GM21619 (cell line): Measurements from ENCODE around the gene TBKBP1.

Experiments used
- ATAC-seq: cut with Tn5 transposase; IDR thresholded peaks from one replicate; pipeline ENCODE4 v1.9.1; 2021; ENCODE audit not compliant: unreplicated experiment

TBKBP1 gene

GRCh38 chr17:47693731-47694580 lies at the start of gene TBKBP1:
Gene TBKBP1, plus strand, starts transcription at chr17:47694161. Its CDS starts 1,952 bp downstream, at chr17:47696113.
- ATAC-seq = no peak

- no peak for ATAC-seq
These were observed 49.6 kb upstream of the TBKBP1 start for GRCh38 chr17:47644324-47644723.

DNA sequence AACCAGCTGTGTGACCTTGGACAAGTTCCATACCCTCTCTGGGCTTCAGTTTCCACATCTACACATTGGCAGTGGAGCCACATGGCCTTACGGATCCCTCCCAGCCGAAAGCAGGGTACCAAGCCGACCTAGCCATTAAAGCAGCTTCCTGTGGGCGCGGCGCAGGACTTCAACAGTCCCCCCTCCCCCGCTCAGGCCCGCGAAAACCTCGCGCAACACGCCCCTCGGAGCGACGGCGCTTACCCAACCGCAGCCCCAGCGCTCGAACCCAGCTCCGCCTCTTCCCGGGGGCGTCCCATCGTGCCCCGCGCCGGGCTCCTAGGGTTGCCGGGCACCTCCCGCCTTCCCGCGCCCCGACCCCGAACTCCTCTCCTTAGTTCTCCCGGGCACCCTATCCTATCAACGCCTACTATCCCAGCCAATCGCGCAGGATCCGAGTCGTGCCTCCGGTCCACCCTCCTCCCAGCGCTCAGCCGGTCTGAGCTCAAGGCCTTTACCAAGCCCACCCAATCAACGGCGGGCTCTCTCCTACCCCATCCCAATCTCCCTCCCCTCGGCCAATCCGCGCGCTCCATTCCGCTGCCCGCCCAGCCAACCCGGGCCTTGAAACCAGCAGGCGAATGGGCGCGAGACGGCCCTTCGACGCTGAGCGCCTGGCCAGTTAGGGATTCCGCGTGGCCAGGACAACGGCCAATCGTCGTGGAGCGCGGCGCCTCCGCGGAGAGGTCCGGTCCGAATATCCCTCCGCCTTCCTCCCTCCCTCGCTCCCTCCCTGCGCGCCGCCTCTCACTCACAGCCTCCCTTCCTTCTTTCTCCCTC lies 44.6 kb upstream of the TBKBP1 start, which contains the start of gene KPNB1:
Gene KPNB1, plus strand, starts transcription at position 767 of the 819 bp plus-strand sequence. CDS start 326 bp downstream, outside the sequence.
- peak; percentile 72 for ATAC-seq

GRCh38 chr17:47649972-47650524 lies 43.9 kb upstream of the TBKBP1 start:
- peak; percentile 4 for ATAC-seq

DNA sequence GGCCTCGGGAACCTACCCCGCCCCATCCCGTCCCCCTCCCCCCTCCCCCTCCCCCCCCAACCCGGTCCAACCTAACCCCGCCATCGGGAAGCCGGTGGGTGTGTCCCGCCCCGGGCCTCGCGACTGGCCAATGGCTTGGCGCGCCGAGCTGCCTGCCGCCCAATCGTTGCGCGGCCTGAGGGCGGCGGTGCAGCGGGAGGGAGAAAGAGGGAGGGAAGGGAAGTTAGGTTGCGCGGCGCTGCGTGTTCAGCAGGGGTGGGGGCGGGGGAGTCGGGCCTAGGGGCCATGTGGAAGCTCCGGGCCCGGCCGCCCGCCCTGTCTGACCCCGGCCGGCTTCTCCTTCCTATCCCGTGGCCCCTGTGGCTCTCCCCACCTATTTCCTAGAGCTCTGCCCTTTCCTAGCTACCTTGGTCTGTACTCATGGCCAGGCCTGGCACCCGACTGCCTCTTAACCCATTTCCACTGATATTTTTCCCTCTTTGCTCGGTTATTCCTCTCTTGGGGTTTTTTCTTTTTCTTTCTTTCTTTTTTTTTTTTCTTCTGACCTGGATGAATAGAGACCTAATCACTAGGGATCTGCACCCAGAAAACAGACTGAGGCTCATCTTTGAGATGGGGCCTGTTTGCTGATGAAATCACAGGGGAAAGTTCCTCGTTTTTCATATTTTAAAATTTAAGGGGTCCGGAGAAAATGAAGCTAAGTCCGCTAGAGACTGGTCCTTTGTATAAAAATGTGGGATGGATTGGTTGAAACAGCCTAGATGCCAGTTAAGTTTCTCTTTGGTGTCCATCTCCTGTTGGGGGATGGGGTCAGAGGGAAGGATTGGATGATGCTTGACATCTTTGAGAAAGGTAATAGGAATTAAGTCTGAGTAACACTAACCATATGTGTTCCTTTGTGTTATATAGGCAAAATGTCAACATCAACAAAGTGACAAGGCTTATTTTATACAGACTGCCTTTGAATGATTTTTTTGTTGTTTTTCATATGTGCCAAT lies 43.1 kb upstream of the TBKBP1 start:
- ATAC-seq = peak; percentile 40

DNA sequence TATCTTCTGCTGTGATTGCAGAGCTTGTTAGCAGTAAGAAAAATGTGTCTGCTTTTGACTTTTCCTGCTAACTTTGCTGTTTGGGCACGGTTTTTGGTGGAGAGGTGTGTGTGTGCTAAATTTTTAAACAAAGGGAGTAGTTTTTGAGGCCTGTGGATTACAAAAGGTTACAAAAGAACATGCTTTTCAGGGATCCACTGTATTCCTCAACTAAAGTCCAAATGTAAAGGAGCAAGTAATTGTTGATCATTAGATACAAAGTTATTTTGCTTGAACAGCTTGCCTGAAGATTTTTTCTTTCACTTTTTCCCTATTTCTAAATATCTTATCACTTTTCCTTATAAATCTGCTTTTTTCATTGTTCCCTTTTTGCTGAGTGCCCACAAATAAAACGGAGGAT lies 42.3 kb upstream of the TBKBP1 start:
- ATAC-seq = no peak

- no peak for ATAC-seq
These were observed 41.4 kb upstream of the TBKBP1 start for GRCh38 chr17:47652570-47652969.

- ATAC-seq = no peak
These were observed 40.5 kb upstream of the TBKBP1 start for GRCh38 chr17:47653442-47653841.

DNA sequence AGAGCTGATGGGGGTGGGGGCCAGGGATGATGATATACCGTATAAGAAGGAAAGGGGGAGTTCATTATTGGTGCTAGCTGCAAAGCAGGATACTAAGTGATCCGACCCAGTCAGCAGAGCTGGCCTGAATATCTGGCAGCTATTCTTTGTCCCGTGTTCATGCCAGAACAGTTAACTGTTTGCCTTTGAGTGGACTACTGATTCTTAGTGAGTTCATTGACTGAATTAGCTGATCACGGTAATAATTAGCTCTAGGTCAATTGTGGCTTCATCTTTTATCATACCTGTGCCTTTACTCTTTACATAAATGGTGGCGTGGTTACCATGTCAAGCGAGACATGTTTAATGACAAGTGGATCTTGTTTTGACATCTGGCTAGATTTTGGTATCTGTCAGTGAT lies 39.0 kb upstream of the TBKBP1 start:
- no peak for ATAC-seq

DNA sequence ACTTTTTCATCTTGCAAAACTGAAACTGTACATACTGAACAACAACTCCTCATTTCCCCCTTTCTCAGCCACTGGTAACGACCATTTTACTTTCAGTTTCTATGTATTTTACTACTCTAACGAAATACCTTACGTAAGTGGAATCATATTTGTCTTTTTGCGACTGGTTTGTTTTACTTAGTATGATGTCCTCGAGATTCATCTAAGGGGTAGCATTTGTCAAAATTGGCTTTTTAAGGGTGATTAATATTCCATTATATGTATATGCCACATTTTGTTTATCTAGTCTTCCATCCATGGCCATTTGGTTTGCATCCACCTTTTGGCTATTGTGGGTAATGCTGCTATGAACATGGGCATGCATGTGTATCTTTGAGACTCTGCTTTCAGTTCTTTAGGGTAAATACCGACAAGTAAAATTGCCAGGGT lies 33.9 kb upstream of the TBKBP1 start:
- peak; percentile 72 for ATAC-seq

GRCh38 chr17:47663912-47664623 lies 29.9 kb upstream of the TBKBP1 start:
- no peak for ATAC-seq

GRCh38 chr17:47664624-47664941 lies 29.4 kb upstream of the TBKBP1 start:
- ATAC-seq = no peak

DNA sequence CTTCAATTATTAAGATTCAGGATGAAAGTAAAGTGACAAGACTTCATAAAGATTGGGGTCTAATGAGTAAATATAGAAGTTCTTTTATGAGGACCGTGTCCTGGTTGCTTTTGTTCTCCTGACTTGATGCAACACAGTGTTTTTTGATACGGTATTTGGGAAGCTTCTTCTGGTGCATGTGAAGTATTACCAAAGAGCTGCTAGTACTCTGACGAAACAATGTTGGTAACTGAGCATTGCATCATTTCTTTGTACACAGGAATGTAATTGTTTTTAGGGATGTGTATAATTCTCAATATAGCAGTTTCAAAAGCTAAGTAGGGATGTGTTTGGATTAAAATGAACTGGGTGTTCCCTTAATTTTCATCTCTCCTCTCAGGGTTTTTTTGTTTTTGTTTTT lies 28.3 kb upstream of the TBKBP1 start:
- no peak for ATAC-seq

DNA sequence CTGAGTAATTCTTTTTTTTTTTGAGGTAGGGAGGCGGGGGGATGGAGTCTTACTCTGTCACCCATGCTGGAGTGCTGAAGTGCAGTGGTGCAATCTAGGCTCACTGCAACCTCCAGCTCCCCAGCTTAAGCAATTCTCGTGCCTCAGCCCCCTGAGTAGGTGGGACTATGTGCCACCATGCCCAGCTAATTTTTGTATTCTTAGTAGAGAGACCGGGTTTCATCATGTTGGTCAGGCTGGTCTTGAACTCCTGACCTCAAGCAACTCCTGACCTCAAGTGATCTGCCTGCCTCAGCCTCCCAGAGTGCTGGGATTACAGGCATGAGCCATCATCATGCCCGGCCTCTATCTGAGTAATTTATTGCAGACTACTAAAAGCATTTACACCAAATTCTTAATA lies 24.9 kb upstream of the TBKBP1 start:
- ATAC-seq = no peak

- ATAC-seq = no peak
These were observed 23.9 kb upstream of the TBKBP1 start for GRCh38 chr17:47670064-47670463.

- ATAC-seq = no peak
These were observed 19.5 kb upstream of the TBKBP1 start for GRCh38 chr17:47674499-47674898.

DNA sequence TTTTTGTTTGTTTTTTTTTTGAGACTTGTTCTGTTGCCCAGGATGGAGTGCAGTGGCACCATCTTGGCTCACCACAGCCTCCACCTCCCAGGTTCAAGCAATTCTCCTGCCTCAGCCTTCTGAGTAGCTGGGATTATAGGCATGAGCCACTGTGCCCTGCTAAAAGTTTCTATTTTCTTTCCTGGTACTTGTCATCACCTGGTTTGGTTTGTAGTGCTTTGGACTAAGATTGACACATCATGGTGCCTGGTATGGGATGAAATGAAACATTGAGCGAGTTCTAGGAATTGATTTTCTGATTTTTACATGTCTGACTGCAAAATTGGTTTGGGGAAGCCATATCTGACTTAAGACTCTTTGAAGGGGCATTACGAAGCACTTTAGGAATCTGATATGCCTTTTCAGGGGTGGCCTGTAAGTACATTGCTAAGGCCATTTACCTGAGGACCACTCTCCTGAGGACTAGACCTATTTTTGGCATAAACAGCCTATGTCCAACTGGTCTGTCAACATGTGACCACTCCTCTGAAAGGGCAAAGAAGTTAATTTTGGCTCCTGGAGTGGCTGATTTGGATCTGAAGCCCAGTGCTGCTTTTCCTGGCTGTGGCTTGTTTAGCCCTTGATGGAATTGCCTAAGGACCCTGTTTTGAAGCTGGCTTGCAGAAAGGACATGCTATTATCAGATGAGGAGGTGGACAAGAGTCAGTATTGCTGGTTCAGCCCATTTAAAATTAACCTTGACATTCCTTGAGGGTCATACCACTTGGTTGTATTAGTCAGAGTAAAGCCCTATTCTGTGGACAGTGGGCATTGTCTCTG lies 18.4 kb upstream of the TBKBP1 start:
- ATAC-seq = no peak

GRCh38 chr17:47676199-47676472 lies 17.8 kb upstream of the TBKBP1 start:
- ATAC-seq = no peak

DNA sequence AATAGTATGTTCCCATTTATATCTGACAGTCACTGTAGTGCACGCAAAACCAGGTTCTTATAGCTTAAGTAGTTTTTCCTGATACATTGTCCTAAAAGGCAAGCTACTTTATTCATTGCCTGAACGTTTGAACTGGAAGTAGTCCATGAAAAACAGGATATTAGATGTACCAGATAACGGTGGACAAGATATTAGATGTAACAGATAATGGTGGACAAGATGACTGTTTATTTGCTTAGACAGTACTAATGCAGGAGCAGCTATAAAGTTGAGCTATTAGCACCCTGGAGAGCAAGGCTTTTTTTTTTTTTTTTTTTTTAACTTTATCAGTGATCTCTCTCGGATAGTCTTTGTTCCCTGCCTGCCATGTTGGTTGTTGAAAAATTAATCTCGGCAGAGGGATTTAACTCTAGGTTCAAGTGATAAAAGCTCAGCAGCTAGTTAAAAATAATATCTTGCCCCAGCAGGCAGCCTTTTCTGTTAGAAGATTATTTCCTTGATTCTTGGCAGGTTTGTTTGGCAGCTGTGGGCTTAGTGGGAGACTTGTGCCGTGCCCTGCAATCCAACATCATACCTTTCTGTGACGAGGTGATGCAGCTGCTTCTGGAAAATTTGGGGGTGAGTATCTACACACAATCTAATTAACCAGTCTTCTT lies 17.3 kb upstream of the TBKBP1 start:
- ATAC-seq = no peak
